Measurements from ENCODE around the gene GSTM2. TPM values are rescaled to one million over a fixed set of nuclear protein-coding genes. Genes with fewer than 3 reads are reported as not detected.

Gene GSTM2
- total and polyA plus RNA-seq, 7 donors = 4.9 to 139 (median 42.5) TPM

GRCh38 chr1:109630898-109631512 lies 36.9 kb upstream of the GSTM2 start:
- no peak for TF ChIP-seq EP300 (IDR thresholded peaks at IDR 0.05)
- TF ChIP-seq POLR2A (IDR thresholded peaks at IDR 0.05) = no peak
- TF ChIP-seq POLR2AphosphoS5 (IDR thresholded peaks at IDR 0.05) = no peak
- TF ChIP-seq, protein P1, sequence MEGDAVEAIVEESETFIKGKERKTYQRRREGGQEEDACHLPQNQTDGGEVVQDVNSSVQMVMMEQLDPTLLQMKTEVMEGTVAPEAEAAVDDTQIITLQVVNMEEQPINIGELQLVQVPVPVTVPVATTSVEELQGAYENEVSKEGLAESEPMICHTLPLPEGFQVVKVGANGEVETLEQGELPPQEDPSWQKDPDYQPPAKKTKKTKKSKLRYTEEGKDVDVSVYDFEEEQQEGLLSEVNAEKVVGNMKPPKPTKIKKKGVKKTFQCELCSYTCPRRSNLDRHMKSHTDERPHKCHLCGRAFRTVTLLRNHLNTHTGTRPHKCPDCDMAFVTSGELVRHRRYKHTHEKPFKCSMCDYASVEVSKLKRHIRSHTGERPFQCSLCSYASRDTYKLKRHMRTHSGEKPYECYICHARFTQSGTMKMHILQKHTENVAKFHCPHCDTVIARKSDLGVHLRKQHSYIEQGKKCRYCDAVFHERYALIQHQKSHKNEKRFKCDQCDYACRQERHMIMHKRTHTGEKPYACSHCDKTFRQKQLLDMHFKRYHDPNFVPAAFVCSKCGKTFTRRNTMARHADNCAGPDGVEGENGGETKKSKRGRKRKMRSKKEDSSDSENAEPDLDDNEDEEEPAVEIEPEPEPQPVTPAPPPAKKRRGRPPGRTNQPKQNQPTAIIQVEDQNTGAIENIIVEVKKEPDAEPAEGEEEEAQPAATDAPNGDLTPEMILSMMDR (IDR thresholded peaks at IDR 0.05) = no peak
- 96 to 97% methylated on average over 14 of the region's 14 CpGs for whole genome bisulfite sequencing, 2 donors
- H3K36me3 ChIP-seq = peaks cover 13 to 50% (median 31%) of the 10 kb centered on the region in 4 donors
- H3K4me1 ChIP-seq = peaks cover 0 to 12% (median 9%) of the 10 kb centered on the region in 4 donors
- H3K9me3 ChIP-seq = no peaks in the 10 kb centered on the region
- no peak overlapping the region for H3K4me3 ChIP-seq
- no peaks in the 10 kb centered on the region for H3K27me3 ChIP-seq
- H3K27ac ChIP-seq = no peak overlapping the region
- DNase-seq = no peak
- intact Hi-C loops (cut with DNase I) = no loop called here

GRCh38 chr1:109631513-109632505 lies 36.0 kb upstream of the GSTM2 start:
- TF ChIP-seq EP300 (IDR thresholded peaks at IDR 0.05) (no peak), POLR2A (IDR thresholded peaks at IDR 0.05) (no peak), POLR2AphosphoS5 (IDR thresholded peaks at IDR 0.05) (no peak)
- TF ChIP-seq, protein P1 (IDR thresholded peaks at IDR 0.05) = no peak
- intact Hi-C loops (cut with DNase I) = no loop called here
- H3K4me3 ChIP-seq = no peak overlapping the region
- H3K4me1 ChIP-seq = peaks cover 0 to 20% (median 16%) of the 10 kb centered on the region in 4 donors
- H3K36me3 ChIP-seq = peaks cover 13 to 42% (median 27%) of the 10 kb centered on the region in 4 donors
- DNase-seq = no peak
- H3K27ac ChIP-seq = peak overlapping the region in 1 of 4 donors; percentile 14
- H3K9me3 ChIP-seq = no peaks in the 10 kb centered on the region
- no peaks in the 10 kb centered on the region for H3K27me3 ChIP-seq
- WGBS, 2 donors = 87 to 88% methylated on average over 16 of the region's 16 CpGs

DNA sequence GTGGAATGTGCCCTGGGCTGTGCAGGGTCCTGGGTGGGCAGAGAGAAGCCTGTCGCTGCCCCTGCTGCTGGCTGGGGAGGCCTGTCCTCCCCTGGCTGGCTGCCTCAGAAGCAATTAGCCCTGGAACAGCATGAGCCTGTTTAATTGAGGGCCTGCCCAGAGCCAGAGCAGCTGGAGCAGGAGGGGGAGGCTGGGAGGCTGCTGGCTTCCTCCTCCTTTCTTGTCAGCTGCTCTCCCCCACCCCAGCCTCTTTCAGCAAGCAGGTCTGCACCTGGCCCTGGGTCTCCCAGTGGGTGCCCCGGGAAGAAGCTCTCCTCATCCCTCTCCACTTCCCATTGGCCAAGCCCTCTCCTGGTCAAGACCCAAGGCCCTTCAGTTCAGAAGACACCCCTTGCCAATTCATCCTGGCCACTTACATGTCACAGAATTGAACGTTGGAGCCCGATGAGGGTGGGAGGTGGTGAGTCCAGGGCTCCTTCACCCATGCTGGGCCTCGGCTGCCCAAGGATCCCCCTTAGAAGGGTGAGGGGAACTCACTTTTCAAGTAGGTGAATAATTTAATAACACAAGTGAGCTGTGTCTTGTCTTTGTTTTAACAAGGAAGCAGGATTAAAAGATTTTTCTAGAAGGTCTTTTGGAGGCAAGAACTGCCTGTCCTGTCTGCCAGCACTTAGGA lies 35.0 kb upstream of the GSTM2 start:
- 21 to 63% methylated on average over 5 of the region's 5 CpGs for WGBS, 2 donors
- Histone ChIP-seq H3K9me3 (no peaks in the 10 kb centered on the region), H3K4me1 (peaks cover 0 to 20% (median 16%) of the 10 kb centered on the region in 4 donors), H3K27ac (peak overlapping the region in 2 of 4 donors; percentile 14 to 33), H3K4me3 (no peak overlapping the region), H3K27me3 (no peaks in the 10 kb centered on the region), H3K36me3 (peaks cover 10 to 32% (median 22%) of the 10 kb centered on the region in 4 donors)
- no peak for TF ChIP-seq EP300 (IDR thresholded peaks at IDR 0.05)
- no peak for TF ChIP-seq POLR2A (IDR thresholded peaks at IDR 0.05)
- no peak for TF ChIP-seq POLR2AphosphoS5 (IDR thresholded peaks at IDR 0.05)
- TF ChIP-seq, protein P1 (IDR thresholded peaks at IDR 0.05) = no peak
- DNase-seq = no peak
- intact Hi-C loops (cut with DNase I) = no loop called here

- peaks cover 0 to 20% (median 16%) of the 10 kb centered on the region in 4 donors for H3K4me1 ChIP-seq
- H3K27ac ChIP-seq = no peak overlapping the region
- H3K4me3 ChIP-seq = no peak overlapping the region
- intact Hi-C loops (cut with DNase I) = no loop called here
- TF ChIP-seq, protein P1 (IDR thresholded peaks at IDR 0.05) = no peak
- TF ChIP-seq POLR2A (IDR thresholded peaks at IDR 0.05) (no peak), POLR2AphosphoS5 (IDR thresholded peaks at IDR 0.05) (no peak), EP300 (IDR thresholded peaks at IDR 0.05) (no peak)
- WGBS, 2 donors = 68 to 83% methylated on average over 6 of the region's 6 CpGs
- no peak for DNase-seq
- H3K36me3 ChIP-seq = peaks cover 3 to 18% (median 10%) of the 10 kb centered on the region in 4 donors
- H3K9me3 ChIP-seq = no peaks in the 10 kb centered on the region
- no peaks in the 10 kb centered on the region for H3K27me3 ChIP-seq
Observed at GRCh38 chr1:109634292-109634691, 33.6 kb upstream of the GSTM2 start.
